Measurements from ENCODE around the gene ITGA2.
A peak's percentile ranks its signal among the peaks of the same experiment; 100 is the strongest.

Gene ITGA2

DNA sequence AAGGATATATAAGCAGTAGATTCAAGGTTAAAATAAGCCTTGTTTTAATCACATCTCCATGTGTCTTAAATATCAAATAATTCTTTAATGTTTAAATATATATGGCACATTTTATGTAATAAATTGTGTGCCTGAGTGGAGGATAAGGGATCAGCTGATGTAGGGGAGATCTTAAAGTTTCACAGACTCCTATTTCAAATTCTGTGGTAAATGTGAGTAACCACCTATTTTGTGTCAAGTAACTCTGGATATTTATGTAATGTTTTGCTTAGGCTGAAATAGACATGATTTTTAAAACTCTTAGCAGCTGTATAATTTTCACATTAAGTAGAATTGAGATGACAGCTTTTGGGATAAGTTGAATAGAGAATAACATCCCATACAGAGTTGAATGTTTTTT, 41.3 kb upstream of the ITGA2 start:
- H3K4me2 ChIP-seq (ENCODE audit: low read length) = no peak overlapping the region
- TF ChIP-seq, protein P1, sequence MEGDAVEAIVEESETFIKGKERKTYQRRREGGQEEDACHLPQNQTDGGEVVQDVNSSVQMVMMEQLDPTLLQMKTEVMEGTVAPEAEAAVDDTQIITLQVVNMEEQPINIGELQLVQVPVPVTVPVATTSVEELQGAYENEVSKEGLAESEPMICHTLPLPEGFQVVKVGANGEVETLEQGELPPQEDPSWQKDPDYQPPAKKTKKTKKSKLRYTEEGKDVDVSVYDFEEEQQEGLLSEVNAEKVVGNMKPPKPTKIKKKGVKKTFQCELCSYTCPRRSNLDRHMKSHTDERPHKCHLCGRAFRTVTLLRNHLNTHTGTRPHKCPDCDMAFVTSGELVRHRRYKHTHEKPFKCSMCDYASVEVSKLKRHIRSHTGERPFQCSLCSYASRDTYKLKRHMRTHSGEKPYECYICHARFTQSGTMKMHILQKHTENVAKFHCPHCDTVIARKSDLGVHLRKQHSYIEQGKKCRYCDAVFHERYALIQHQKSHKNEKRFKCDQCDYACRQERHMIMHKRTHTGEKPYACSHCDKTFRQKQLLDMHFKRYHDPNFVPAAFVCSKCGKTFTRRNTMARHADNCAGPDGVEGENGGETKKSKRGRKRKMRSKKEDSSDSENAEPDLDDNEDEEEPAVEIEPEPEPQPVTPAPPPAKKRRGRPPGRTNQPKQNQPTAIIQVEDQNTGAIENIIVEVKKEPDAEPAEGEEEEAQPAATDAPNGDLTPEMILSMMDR (IDR thresholded peaks at IDR 0.05) = no peak
- no peaks in the 10 kb centered on the region for H3K9me3 ChIP-seq (ENCODE audit: control insufficient read depth, low read length)
- no peak overlapping the region for H3K9ac ChIP-seq
- no peak overlapping the region for H3K27ac ChIP-seq
- peaks cover 4% of the 10 kb centered on the region for H3K4me1 ChIP-seq
- H3K36me3 ChIP-seq (ENCODE audit: control insufficient read depth, insufficient read depth, low read length) = no peaks in the 10 kb centered on the region
- no peaks in the 10 kb centered on the region for H3K27me3 ChIP-seq (ENCODE audit: control insufficient read depth, insufficient read depth, low read length)
- no peak overlapping the region for H2AFZ ChIP-seq
- no peaks in the 10 kb centered on the region for H3K79me2 ChIP-seq
- H3K4me3 ChIP-seq (ENCODE audit: low read depth, low read length) = no peak overlapping the region

DNA sequence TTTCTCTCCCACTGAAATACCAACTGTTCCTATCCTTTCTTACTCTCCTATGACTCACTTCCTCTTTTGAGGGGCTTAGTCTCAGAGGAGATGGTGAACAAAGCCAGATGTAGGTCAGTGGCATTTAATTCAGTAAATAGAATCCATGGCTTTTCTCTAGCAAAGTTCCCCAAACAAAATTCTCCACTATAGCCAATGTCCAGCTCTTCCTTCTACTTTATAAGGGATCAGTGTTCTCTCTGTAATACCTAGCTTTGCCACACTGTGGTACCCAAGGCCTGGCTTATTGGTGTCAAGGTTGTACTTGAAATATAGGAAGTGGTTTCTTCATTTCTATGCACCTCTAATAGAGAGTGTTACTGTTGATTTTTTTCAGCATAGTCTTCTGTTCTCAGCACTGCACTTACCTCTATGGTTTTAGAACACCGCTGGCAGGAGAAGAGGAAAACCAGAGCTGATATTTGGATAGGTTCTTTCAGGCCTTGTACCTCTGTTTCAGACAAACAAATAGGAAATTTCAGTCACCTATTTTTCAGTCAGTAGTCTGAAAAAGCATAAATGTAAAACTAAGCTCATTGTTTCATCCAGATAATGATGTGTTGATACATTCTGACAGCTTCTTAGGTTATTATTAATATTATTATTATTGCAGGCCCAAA, 40.6 kb upstream of the ITGA2 start:
- no peak overlapping the region for H3K4me2 ChIP-seq (ENCODE audit: low read length)
- H3K9me3 ChIP-seq (ENCODE audit: control insufficient read depth, low read length) = no peaks in the 10 kb centered on the region
- H2AFZ ChIP-seq = no peak overlapping the region
- H3K9ac ChIP-seq = no peak overlapping the region
- H3K27ac ChIP-seq = no peak overlapping the region
- H3K4me1 ChIP-seq = peaks cover 4% of the 10 kb centered on the region
- H3K4me3 ChIP-seq (ENCODE audit: low read depth, low read length) = no peak overlapping the region
- TF ChIP-seq, protein P1 (IDR thresholded peaks at IDR 0.05) = peak; percentile 88
- no peaks in the 10 kb centered on the region for H3K79me2 ChIP-seq
- no peaks in the 10 kb centered on the region for H3K27me3 ChIP-seq (ENCODE audit: control insufficient read depth, insufficient read depth, low read length)
- no peaks in the 10 kb centered on the region for H3K36me3 ChIP-seq (ENCODE audit: control insufficient read depth, insufficient read depth, low read length)

DNA sequence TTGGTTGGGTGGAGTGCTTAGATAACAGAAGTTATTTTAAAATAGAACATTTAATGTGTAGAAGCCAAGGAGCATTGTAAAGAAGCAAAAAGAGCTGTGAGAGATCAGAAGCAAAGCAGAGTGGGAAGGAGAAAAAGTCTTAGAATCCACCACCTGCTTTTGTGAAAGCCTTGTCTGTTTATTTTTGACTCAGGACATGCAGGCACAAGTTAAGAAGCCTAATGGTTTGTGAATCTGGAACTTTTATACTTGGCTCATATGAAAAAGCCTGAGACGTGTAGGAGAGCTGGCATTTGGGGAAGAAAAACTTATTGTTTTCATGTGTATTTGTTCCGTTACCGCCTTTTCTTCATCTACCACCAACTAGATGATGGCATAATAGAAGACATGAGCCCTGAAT, 38.5 kb upstream of the ITGA2 start:
- Histone ChIP-seq H3K4me2 (ENCODE audit: low read length) (no peak overlapping the region), H3K4me3 (ENCODE audit: low read depth, low read length) (no peak overlapping the region), H3K36me3 (ENCODE audit: control insufficient read depth, insufficient read depth, low read length) (no peaks in the 10 kb centered on the region), H3K9me3 (ENCODE audit: control insufficient read depth, low read length) (no peaks in the 10 kb centered on the region), H2AFZ (no peak overlapping the region), H3K27me3 (ENCODE audit: control insufficient read depth, insufficient read depth, low read length) (no peaks in the 10 kb centered on the region), H3K79me2 (no peaks in the 10 kb centered on the region), H3K4me1 (no peaks in the 10 kb centered on the region), H3K27ac (no peak overlapping the region), H3K9ac (no peak overlapping the region)
- TF ChIP-seq, protein P1 (IDR thresholded peaks at IDR 0.05) = no peak

DNA sequence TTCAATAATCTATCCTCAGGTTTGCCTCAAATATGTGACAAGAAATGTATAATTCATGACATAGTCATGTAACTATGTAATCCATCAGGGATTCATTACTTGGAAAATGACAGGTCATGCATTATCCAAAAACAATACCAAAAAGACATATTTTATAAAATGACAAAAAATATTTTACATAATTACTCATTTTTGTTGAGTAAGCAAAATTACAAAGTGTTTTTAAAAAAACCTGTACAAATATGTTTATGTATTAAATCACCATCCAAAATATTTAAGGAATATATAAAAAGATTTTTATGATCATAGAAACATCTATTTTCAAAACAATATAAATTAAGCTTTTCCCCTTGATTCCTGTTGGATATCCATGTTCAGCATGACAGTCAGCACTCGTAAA, 36.7 kb upstream of the ITGA2 start:
- Histone ChIP-seq H3K4me3 (ENCODE audit: low read depth, low read length) (no peak overlapping the region), H3K79me2 (no peaks in the 10 kb centered on the region), H3K9me3 (ENCODE audit: control insufficient read depth, low read length) (no peaks in the 10 kb centered on the region), H3K4me1 (no peaks in the 10 kb centered on the region), H2AFZ (no peak overlapping the region), H3K4me2 (ENCODE audit: low read length) (no peak overlapping the region), H3K9ac (no peak overlapping the region), H3K27ac (no peak overlapping the region), H3K36me3 (ENCODE audit: control insufficient read depth, insufficient read depth, low read length) (no peaks in the 10 kb centered on the region), H3K27me3 (ENCODE audit: control insufficient read depth, insufficient read depth, low read length) (no peaks in the 10 kb centered on the region)
- TF ChIP-seq, protein P1 (IDR thresholded peaks at IDR 0.05) = no peak

DNA sequence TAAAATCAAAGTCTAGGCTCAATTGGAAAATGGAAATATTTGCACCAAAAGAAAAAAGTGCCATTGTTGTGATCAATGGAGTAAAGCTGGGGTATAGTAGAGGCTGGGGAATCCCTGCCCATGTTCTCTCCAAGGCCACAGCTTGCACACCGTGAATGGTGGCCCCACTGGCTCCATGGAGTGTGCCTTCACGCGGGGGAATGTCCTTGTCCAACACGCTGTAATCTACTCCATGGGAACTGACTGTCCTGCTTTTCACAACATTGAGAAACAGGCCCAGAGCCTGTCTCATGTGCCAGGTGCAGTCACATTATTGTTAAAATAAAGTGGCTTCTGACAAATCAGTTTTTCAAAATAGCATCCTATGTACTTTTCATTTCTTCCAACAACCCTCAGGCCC, 33.1 kb upstream of the ITGA2 start:
- no peaks in the 10 kb centered on the region for H3K9me3 ChIP-seq (ENCODE audit: control insufficient read depth, low read length)
- no peak overlapping the region for H2AFZ ChIP-seq
- H3K27ac ChIP-seq = no peak overlapping the region
- H3K9ac ChIP-seq = no peak overlapping the region
- no peaks in the 10 kb centered on the region for H3K4me1 ChIP-seq
- TF ChIP-seq, protein P1 (IDR thresholded peaks at IDR 0.05) = no peak
- H3K27me3 ChIP-seq (ENCODE audit: control insufficient read depth, insufficient read depth, low read length) = no peaks in the 10 kb centered on the region
- H3K79me2 ChIP-seq = no peaks in the 10 kb centered on the region
- H3K36me3 ChIP-seq (ENCODE audit: control insufficient read depth, insufficient read depth, low read length) = no peaks in the 10 kb centered on the region
- no peak overlapping the region for H3K4me2 ChIP-seq (ENCODE audit: low read length)
- H3K4me3 ChIP-seq (ENCODE audit: low read depth, low read length) = no peak overlapping the region

Data from parathyroid adenoma (tissue), 2 donors.